HG03135 (cell line): ENCODE results near the gene PCBP3.

Experiments
- ATAC-seq: cut with Tn5 transposase; IDR thresholded peaks from one replicate; pipeline ENCODE4 v1.9.1; 2021; ENCODE audit warnings: mild to moderate bottlenecking, moderate library complexity; ENCODE audit not compliant: unreplicated experiment

PCBP3 gene

GRCh38 chr21:45901061-45901690 lies 257.7 kb downstream of the PCBP3 start:
- no peak for ATAC-seq

GRCh38 chr21:45902292-45902995 lies 258.9 kb downstream of the PCBP3 start:
- ATAC-seq: no peak

DNA sequence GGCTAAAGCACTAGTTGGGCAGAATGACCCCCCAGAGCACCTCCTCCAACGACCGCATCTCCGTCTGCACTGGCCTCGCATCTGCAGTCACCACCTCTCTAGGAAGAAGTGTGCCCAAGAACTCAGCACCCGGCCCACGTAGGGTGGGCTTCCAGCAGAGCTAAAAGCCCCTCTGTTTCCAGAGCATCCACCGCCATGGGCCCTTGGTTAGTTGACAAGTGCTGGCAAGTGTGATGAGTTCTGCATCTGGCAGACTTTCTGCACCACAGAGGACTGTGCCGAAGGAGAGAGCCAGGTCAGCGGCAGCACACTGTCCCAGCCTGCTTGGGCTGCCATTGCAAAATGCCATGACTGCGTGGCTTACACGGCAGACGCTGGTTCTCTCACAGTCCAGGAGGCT lies 261.7 kb downstream of the PCBP3 start:
- ATAC-seq: no peak

GRCh38 chr21:45906196-45906805 lies 262.8 kb downstream of the PCBP3 start:
- ATAC-seq: no peak

GRCh38 chr21:45906859-45907258 lies 263.3 kb downstream of the PCBP3 start:
- ATAC-seq: no peak

DNA sequence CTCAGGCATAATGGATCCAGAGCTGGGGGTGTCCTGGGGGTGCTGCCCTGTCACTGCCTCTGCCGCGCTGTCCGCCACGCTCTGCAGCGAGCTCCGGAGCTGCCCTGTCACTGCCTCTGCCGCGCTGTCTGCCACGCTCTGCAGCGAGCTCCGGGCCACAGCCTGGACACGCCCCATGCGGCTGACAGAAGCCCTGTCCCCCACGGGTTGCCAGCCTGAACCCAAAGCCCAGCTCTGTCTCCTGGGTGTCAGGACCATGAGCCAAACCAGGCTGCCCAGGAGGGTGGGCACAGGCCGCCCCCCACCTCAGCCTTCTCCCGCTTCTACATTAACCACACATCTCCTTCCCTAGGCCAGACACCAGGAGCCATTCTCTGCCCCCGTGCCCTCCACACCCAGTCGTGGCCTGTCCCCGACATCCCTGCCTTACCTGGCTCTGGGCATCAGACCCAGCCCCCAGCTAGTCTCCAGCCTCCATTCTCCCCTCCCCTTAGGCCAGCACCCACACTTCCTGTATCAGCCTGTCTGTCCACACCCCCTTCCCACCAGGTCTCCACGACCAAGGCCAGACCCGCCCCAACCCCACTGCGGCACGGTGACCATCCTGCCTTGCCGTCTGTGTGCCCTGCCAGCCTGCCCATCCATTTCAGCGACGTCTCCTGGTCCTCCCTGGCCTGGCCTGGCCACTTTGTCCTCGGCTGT lies 265.2 kb downstream of the PCBP3 start:
- ATAC-seq: no peak

GRCh38 chr21:45909238-45909988 lies 265.9 kb downstream of the PCBP3 start:
- ATAC-seq: no peak

GRCh38 chr21:45910155-45910547 lies 266.6 kb downstream of the PCBP3 start:
- no peak for ATAC-seq

DNA sequence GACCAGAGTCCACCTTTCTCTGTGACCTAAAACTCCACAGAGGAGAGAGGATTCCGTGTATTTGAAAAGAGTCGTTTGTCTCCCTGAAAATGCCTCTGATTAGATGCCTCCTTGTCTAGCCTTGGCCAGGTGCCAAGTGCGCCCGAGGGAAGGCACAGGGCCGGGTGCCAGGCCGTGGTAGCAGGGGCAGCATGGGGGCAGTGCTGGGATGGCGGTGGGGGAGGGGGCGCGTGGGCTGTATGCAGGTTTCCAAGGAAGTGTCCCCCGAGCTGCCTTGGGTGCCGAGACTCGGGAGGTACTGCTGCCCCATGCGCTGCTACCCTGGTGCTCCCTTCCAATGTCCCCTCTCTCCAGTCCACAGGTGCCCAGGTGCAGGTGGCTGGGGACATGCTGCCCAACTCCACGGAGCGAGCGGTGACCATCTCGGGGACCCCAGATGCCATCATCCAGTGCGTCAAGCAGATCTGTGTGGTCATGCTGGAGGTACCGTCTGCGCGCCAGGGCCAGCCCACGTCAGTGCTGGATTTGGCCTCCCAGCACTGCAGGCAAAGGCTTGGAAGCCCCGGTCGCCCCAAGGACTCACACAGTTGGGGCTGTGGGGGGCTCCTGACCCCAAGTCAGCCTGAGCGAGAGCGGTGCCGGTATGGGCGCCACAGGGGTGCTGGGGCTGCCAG lies 267.2 kb downstream of the PCBP3 start:
- no peak for ATAC-seq

GRCh38 chr21:45911806-45912325 lies 268.3 kb downstream of the PCBP3 start:
- ATAC-seq: no peak

DNA sequence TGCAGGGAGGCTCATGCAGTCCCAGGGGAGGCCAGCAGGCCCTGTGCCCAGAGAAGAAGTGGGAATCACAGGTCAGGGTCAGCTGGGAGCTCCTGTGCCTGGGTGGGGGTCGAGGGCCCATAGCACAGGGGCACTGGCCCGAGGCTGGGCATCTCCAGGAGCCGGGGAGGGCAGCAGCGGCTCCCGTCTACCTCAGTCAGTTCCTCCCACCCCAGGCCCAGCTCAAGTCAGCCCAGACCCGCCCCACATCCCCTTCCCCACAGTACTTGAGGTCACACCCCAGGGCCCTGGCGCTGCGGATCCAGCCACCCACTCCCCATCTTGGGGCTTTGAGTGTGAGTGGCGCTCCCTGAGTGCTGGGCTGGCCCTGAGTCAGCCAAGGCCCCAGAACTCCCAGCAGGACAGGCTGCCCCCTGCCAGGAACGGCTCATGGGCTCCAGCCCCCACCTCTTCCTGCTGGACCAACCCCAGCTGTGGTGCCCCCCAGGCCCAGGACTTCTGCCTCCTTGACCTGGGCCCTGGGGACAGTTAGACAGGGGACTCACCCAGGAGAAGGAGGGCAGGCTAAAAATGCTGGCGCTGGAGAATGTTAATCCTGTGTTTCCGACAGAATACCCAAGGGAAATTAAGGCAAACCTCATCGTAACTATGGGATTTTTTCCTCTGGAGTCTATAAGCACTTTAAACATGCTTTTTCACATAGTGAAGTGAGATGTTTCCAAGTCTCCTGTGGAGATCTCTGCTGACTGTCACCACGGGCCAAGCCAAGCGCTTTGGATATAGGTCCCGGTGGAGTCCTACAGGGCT lies 269.3 kb downstream of the PCBP3 start:
- no peak for ATAC-seq

DNA sequence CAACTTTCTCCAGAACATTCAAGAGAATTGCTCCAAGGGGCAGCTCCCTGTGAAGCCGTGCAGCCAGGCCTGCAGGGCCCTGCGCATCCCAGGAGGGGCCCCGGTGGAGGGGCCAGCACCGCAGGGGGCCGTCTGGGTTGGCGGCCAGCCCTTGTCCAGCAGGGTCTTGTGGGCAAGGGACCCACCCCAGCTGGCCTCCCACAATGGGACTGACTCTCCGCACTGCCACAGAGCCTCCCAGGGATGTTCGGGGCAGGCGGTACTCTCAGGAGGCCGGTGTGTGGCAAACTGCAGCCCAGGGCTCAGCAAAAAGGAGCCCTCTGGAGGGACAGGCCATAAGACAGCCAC lies 269.9 kb downstream of the PCBP3 start:
- no peak for ATAC-seq

DNA sequence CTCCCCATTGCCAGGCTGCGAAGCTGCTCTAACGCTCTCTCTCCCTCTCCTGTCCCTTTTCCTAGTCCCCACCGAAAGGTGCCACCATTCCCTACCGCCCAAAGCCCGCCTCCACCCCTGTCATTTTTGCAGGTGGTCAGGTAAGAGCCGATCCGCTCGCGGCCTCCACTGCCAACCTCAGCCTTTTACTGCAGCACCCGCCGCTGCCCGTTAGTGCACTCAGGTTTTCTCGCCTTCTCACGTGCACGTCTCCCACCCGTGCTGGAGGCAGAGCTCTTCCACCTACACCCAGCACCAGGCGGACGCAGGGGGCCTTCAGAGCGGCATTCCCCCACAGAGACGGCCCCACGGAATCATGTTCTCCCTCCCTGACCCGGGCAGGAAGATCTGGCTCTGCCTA lies 270.4 kb downstream of the PCBP3 start:
- ATAC-seq: no peak

DNA sequence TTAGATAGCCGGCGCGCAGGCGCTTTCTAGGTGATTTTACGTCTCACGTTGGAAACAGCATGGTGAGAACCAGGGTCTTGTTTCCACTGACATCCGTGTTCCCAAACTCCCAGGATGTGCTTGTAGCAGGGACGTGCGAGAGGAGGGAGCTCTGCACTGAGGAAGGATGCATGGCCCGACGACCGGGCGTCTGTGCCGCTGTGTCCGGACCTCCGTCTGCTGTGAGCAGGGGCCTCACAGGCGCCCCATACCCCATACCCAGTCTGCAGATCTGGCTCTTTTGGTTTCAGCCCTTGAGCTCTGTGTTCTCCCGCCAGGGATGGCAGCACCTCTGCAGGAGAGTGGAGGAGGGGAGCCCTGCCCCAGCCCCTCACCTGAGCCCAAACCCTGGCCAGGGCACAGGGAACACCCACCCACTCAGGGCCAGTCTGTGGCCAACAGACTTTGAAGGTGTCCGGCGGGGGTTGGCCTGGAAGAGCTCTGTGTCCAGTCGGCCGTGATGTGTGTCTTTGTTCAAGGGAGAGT lies 270.9 kb downstream of the PCBP3 start:
- ATAC-seq: no peak

DNA sequence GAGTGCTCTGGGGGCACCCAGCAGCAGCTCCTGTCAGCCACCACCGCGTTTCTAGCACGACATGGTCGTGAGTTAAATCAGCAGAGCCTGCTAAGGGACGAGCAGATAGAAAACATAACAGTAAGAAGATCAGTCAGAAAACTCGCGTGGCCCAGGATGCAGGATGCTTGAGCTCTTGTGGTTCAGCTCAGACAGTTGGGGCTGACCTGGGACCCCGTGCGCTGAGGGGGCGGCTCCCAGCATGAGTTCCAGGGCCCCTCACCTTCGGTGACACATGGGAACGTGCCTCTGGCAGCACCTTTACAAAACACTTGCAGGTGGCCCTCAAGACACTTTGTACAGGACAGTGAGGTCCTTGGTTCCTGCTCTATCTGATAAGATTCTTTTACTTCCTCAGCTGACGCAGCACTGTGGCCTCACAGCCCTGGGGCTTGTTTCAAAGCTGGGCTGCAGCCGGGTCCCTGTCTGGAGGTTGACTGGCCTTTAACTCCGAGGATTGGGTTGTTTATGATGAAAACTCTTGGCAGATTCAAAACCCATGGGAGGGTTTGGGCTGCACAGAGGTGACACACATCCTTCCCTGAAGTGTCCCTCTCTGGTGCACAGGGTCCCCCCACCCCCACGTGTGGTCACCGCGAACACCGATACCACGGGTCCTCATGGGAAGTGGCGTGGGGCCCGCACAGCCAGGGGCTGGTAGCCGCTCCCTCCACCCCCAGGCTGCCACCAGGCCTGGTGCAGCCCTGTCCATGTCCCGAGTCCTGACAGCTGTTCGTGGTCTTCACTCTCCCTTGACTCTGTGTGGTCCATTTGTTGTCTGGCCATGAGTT lies 272.7 kb downstream of the PCBP3 start:
- no peak for ATAC-seq

DNA sequence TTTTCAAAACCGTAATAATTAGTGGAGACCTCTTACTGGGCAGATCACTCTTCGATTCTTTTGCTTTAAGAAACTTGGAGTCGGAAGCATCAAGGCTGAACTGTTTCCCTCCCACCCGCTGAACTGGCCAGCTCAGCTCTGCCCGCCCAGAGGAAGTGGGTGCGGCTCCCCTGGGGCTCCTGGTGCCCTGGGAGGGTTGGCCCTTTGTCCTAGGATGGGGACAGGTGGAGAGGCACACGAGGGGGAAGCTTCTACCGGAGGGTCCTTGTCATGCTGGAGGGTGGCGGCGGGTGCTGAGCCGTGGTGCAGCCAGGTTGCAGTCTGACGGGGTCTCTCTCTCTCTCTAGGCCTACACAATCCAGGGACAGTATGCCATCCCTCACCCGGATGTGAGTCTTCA lies 273.7 kb downstream of the PCBP3 start:
- no peak for ATAC-seq

DNA sequence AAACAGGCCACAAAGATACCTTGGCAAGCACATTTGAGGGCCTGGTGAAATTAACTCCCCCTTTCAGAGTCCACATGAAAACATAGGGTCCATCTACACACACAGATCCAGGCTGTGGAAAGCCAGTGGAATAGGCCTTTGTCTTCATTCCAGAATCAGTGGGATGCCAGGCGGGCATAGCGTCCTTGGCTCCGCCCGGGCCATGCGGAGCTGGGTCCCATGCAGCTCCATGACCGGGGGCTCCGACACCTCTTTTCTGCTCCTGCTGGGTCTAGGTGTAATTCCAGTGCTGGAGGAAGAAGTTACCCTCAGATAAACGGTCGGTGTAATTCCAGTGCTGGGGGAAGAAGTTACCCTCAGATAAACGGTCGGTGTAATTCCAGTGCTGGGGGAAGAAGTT lies 274.5 kb downstream of the PCBP3 start:
- ATAC-seq: no peak

GRCh38 chr21:45918835-45919447 lies 275.4 kb downstream of the PCBP3 start:
- no peak for ATAC-seq
